Retina (tissue), 1 donor: ENCODE data around the gene ZNF486.
"Not testable (repeated sequence)": the region's sequence is repeated elsewhere in the genome, so short reads cannot be mapped to it uniquely, and the experiment has no call there.

Source experiments
- DNase-seq: peaks from one replicate; pipeline ENCODE4 v3.0.0-alpha.2; 2016

The ZNF486 gene

DNA sequence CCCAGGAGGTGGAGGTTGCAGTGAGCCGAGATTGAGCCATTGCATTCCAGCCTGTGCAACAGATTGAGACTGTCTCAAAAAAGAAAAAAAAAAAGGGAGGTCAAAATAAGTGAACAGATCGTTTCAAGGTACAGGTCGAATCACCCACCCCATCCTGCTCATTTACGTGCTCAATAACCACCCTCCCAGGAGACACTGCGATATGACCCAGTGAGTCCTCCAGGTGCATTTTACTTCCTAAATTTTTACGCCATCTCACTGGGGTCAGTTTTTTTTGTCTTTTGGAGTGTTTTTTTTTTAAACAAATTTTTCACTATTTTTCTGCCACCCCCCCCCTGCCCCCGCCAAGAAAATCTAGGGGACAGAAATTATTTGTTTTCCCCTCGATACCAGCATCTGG, 68.1 kb downstream of the ZNF486 start:
- DNase-seq, result no peak

DNA sequence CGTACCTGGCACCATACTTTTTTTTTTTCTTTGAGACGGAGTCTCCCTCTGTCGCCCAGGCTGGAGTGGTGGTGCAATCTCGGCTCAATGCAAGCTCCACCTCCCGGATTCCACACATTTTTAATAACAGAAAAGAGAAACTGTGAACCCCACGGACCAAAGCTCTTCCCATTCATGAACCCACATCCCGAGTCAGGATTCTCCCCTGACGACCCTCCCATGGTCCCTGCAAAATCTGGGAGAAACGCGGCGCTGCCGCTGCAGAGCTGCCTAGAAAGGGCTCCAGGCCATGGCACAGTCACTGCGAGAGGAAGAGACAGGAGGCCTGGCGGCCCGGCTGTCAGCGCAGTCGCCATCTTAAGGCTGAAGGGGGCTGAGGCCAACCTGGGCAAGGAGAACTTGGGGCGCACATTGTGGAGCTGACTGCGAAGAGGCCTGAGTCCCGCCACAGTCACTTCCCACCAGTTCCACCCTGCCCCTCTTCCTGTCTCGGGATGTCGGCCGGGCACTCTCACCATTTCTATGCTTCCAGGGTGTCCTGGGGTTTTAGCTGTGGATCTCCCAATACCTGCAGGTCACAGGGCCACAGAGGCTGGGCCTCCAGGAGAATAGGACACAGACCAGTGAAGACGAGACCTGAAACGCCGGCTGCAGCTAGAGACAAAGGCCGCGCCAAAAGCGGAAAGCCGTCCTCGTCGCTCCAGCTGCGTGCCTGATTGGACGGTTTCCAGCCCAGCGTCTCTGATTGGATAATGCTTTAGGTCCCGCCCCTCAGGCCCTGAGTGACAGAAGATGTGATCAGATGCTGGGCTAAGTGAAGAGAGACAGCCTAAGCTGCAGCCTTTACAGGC, 71.0 kb downstream of the ZNF486 start:
- peak; percentile 96 for DNase-seq

- no peak for DNase-seq
Measured at GRCh38 chr19:20243629-20244028, 76.6 kb downstream of the ZNF486 start.

GRCh38 chr19:20244356-20244755, 77.3 kb downstream of the ZNF486 start:
- no peak for DNase-seq

DNA sequence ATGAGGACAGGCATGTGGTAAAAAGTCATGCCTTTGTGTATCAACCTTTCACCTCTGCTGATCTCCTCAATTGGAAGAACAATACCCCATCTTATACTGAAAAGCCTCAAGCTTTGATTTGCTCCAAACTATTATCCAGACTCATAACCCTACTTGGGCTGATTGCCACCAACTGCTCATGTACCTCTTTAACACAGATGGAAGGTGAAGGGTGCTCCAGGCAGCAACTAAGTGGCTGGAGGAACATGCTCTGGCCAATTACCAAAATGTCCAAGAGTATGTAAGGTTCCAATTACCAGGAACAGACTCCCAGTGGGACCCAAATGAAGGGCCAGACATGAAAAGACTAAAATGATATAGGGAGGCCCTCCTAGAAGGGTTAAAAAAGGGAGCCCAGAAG, 78.3 kb downstream of the ZNF486 start:
- no peak for DNase-seq

- DNase-seq, result peak; percentile 48
Measured at GRCh38 chr19:20247016-20247683, 80.1 kb downstream of the ZNF486 start.

GRCh38 chr19:20248258-20248657, 81.2 kb downstream of the ZNF486 start:
- DNase-seq, result not testable (repeated sequence)
